Adipocyte (in vitro differentiated cells): ENCODE results near the gene RBM5.

Source experiments
- DNase-seq: peaks from one replicate; pipeline ENCODE4 v3.0.0-alpha.2; 2015; ENCODE audit warnings: low read depth
- H3K27me3 ChIP-seq: replicated peaks from 2 replicates; pipeline ENCODE4 v1.7.0; 2013; ENCODE audit warnings: mild to moderate bottlenecking, low read length, moderate library complexity; ENCODE audit not compliant: control insufficient read depth, insufficient read depth
- H3K36me3 ChIP-seq: 2 replicates; pipeline ENCODE4 v1.7.0; 2013; ENCODE audit warnings: low read length, mild to moderate bottlenecking, moderate library complexity; ENCODE audit not compliant: control insufficient read depth, insufficient read depth, severe bottlenecking
- H3K4me1 ChIP-seq: 2 replicates; pipeline ENCODE4 v1.7.0; 2013; ENCODE audit warnings: mild to moderate bottlenecking, low read length, moderate library complexity; ENCODE audit not compliant: control insufficient read depth, insufficient read depth
- H3K4me3 ChIP-seq: 2 replicates; pipeline ENCODE4 v1.7.0; 2013; ENCODE audit warnings: mild to moderate bottlenecking, low read length, moderate library complexity
- H3K9ac ChIP-seq: 2 replicates; pipeline ENCODE4 v1.7.0; 2013; ENCODE audit warnings: mild to moderate bottlenecking, low read length, moderate library complexity
- H3K9me3 ChIP-seq: 2 replicates; pipeline ENCODE4 v1.7.0; 2013; ENCODE audit warnings: mild to moderate bottlenecking, low read length, moderate library complexity; ENCODE audit not compliant: control insufficient read depth

Gene RBM5

GRCh38 chr3:50121072-50122032 is 32.6 kb downstream of the RBM5 start:
- DNase-seq, result peak; percentile 87
- Histone ChIP-seq H3K4me3 (no peak overlapping the region), H3K4me1 (peaks cover 11% of the 10 kb centered on the region), H3K27me3 (no peaks in the 10 kb centered on the region), H3K36me3 (peaks cover 48% of the 10 kb centered on the region), H3K9me3 (no peaks in the 10 kb centered on the region), H3K9ac (no peak overlapping the region)

- Histone ChIP-seq H3K4me1 (peaks cover 14% of the 10 kb centered on the region), H3K36me3 (peaks cover 41% of the 10 kb centered on the region), H3K9ac (no peak overlapping the region), H3K4me3 (no peak overlapping the region), H3K9me3 (no peaks in the 10 kb centered on the region), H3K27me3 (peaks cover 4% of the 10 kb centered on the region)
- no peak for DNase-seq
Observed at GRCh38 chr3:50122071-50122470, 33.4 kb downstream of the RBM5 start.

- peaks cover 14% of the 10 kb centered on the region for H3K4me1 ChIP-seq
Observed at GRCh38 chr3:50122661-50123391, 34.1 kb downstream of the RBM5 start.

GRCh38 chr3:50123394-50124051 is 34.8 kb downstream of the RBM5 start:
- H3K4me1 ChIP-seq, result peaks cover 14% of the 10 kb centered on the region
- H3K9ac ChIP-seq, result no peak overlapping the region
- no peak for DNase-seq
- H3K36me3 ChIP-seq, result peaks cover 27% of the 10 kb centered on the region
- H3K27me3 ChIP-seq, result peaks cover 7% of the 10 kb centered on the region
- no peaks in the 10 kb centered on the region for H3K9me3 ChIP-seq
- H3K4me3 ChIP-seq, result no peak overlapping the region

More at GRCh38 chr3:50122661-50123391, 34.1 kb downstream of the RBM5 start:
- DNase-seq, result no peak
- Histone ChIP-seq H3K4me3 (no peak overlapping the region), H3K9me3 (no peaks in the 10 kb centered on the region), H3K27me3 (peaks cover 7% of the 10 kb centered on the region), H3K9ac (no peak overlapping the region), H3K36me3 (peaks cover 34% of the 10 kb centered on the region)

GRCh38 chr3:50124052-50124799 is 35.5 kb downstream of the RBM5 start:
- Histone ChIP-seq H3K4me3 (no peak overlapping the region), H3K9me3 (no peaks in the 10 kb centered on the region), H3K9ac (no peak overlapping the region), H3K36me3 (peaks cover 20% of the 10 kb centered on the region), H3K27me3 (peaks cover 7% of the 10 kb centered on the region), H3K4me1 (peaks cover 14% of the 10 kb centered on the region)
- peak; percentile 27 for DNase-seq

GRCh38 chr3:50124800-50125178 is 36.1 kb downstream of the RBM5 start:
- H3K4me1 ChIP-seq, result peaks cover 14% of the 10 kb centered on the region
- no peak overlapping the region for H3K9ac ChIP-seq
- H3K27me3 ChIP-seq, result peaks cover 7% of the 10 kb centered on the region
- H3K9me3 ChIP-seq, result no peaks in the 10 kb centered on the region
- no peak for DNase-seq
- H3K36me3 ChIP-seq, result peaks cover 14% of the 10 kb centered on the region
- H3K4me3 ChIP-seq, result no peak overlapping the region

GRCh38 chr3:50125541-50126286 is 37.0 kb downstream of the RBM5 start:
- no peak overlapping the region for H3K9ac ChIP-seq
- H3K4me3 ChIP-seq, result no peak overlapping the region
- no peak for DNase-seq
- peaks cover 5% of the 10 kb centered on the region for H3K36me3 ChIP-seq
- H3K27me3 ChIP-seq, result peaks cover 14% of the 10 kb centered on the region
- H3K4me1 ChIP-seq, result peaks cover 14% of the 10 kb centered on the region
- no peaks in the 10 kb centered on the region for H3K9me3 ChIP-seq

GRCh38 chr3:50126287-50127211 is 37.8 kb downstream of the RBM5 start:
- Histone ChIP-seq H3K4me1 (peaks cover 14% of the 10 kb centered on the region), H3K9me3 (no peaks in the 10 kb centered on the region), H3K9ac (no peak overlapping the region), H3K36me3 (no peaks in the 10 kb centered on the region), H3K27me3 (peaks cover 21% of the 10 kb centered on the region), H3K4me3 (no peak overlapping the region)
- DNase-seq, result peak; percentile 78

- Histone ChIP-seq H3K9me3 (no peaks in the 10 kb centered on the region), H3K4me3 (no peak overlapping the region), H3K4me1 (peaks cover 14% of the 10 kb centered on the region), H3K9ac (no peak overlapping the region), H3K27me3 (peaks cover 26% of the 10 kb centered on the region), H3K36me3 (no peaks in the 10 kb centered on the region)
- DNase-seq, result peak; percentile 39
Observed at GRCh38 chr3:50127251-50127691, 38.6 kb downstream of the RBM5 start.
